ENCODE data around the gene CFHR2.
"Not testable (repeated sequence)": the region's sequence is repeated elsewhere in the genome, so short reads cannot be mapped to it uniquely, and the experiment has no call there.

CFHR2 gene

DNA sequence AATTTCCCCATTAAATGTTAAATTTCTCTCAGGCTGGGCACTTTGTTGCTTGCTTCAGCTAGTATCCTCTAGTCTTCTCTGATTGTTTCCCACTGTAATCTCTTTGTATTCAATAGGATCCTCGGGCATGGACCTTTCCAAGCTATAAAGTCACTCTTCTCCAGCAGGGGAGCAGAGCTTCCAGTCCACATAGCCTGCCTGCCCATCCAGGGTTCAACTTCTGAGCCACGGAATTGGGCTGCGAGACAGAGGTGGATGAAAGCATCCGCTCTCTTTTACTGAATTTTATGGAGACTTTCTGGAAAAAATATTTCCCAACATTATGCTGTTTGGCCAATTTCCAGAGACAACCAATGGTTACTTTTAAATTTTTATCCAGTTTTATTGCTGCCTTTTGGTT, 32.7 kb downstream of the CFHR2 start:
- TF ChIP-seq POLR2A (IDR thresholded peaks at IDR 0.05; ENCODE audit: low read length) (no peak), GATA1 (IDR thresholded peaks at IDR 0.05; ENCODE audit: low read depth, low read length) (no peak)
- no peak for DNase-seq

DNA sequence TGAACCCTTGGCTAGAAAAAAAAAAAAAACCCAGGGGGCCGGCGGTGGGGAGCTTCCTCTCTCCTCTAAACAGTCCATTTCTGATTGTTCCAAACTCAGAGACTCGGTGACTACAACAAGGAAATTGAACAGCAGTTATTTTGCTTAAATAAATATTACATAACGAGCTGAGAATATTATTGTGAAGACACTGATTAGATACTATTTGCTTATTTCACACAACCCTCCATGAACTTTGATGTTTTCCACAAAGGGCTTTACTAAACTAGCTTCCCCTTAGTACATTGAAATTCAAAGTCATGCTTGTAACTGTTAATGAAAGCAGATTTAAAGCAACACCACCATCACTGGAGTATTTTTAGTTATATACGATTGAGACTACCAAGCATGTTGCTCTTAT, 33.7 kb downstream of the CFHR2 start, which contains the start of gene CFHR5:
TSS of gene CFHR5 (plus strand) at position 279 of the 400 bp plus-strand sequence. CDS start at position 388, 109 bp downstream.
- TF ChIP-seq POLR2A (IDR thresholded peaks at IDR 0.05; ENCODE audit: low read length) (no peak), GATA1 (IDR thresholded peaks at IDR 0.05; ENCODE audit: low read depth, low read length) (no peak)
- DNase-seq = no peak

DNA sequence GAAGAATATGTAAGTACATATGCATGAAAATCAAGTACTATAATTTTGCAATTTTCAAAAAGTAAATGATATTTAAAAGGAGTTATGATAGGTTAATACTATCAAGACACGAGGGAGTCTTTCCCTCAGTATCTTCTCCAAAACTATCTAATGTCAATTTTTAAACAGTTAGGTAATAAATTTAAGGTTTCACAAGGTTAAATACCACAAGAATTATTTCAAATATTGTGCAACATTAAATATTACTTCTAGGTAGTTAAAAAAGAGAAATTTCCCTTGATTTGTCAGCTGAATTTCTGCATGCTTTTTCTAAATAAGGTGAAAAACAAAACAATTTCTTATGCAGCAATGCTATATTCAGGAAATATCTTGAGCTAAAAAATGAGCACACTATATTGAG, 37.3 kb downstream of the CFHR2 start:
- no peak for DNase-seq
- TF ChIP-seq POLR2A (IDR thresholded peaks at IDR 0.05; ENCODE audit: low read length) = no peak
- no peak for TF ChIP-seq GATA1 (IDR thresholded peaks at IDR 0.05; ENCODE audit: low read depth, low read length)

DNA sequence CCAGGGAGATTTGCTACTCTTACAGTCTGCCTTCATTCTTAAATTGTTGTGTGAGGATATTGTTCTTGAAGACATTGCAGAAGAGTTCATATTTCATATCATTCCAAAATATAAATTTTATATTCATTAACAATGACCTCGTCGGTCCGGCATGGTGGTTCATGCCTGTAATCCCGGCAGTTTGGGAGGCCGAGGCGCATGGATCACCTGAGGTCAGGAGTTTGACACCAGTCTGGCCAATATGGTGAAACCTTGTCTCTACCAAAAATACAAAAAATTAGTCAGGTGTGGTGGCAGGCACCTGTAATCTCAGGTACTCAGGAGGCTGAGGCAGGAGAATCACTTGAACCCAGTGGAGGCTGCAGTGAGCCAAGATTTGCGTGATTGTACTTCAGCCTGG, 38.7 kb downstream of the CFHR2 start:
- DNase-seq = not testable (repeated sequence)

DNA sequence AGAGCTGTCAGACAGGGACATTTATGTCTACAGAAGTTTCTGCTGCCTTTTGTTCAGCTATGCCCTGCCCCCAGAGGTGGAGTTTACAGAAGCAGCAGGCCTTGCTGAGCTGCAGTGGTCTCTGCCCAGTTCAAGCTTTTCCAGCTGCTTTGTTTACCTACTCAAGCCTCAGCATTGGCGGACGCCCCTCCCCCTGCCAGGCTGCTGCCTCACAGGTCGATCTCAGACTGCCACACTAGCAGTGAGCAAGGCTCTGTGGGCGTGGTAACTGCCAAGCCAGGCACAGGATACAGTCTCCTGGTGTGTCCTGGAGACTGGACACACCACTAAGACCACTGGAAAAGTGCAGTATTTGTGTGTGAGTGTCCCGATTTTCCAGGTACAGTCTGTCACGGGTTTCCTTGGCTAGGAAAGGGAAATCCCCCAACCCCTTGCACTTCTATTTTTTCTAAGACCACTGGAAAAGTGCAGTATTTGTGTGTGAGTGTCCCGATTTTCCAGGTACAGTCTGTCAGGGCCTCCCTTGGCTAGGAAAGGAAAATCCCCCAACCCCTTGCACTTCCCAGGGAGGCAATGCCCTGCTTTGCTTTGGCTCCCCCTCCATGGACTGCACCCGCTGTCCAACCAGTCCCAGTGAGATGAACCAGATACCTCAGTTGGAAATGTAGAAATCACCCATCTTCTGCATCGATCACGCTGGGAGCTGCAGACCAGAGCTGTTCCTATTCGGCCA, 48.5 kb downstream of the CFHR2 start:
- DNase-seq = not testable (repeated sequence)

DNA sequence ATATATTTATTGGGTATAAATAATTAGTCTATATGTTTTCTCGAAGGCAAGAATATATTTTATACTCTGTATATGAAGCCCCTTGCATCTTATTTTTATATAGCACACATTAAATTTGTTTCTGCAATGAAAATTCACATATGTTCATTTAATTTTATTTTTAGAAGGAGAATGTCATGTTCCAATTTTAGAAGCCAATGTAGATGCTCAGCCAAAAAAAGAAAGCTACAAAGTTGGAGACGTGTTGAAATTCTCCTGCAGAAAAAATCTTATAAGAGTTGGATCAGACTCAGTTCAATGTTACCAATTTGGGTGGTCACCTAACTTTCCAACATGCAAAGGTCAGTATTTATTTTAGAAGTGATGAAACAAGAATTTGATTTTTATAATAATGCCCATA, 50.4 kb downstream of the CFHR2 start:
- no peak for TF ChIP-seq GATA1 (IDR thresholded peaks at IDR 0.05; ENCODE audit: low read depth, low read length)
- TF ChIP-seq POLR2A (IDR thresholded peaks at IDR 0.05; ENCODE audit: low read length) = no peak
- DNase-seq = no peak

DNA sequence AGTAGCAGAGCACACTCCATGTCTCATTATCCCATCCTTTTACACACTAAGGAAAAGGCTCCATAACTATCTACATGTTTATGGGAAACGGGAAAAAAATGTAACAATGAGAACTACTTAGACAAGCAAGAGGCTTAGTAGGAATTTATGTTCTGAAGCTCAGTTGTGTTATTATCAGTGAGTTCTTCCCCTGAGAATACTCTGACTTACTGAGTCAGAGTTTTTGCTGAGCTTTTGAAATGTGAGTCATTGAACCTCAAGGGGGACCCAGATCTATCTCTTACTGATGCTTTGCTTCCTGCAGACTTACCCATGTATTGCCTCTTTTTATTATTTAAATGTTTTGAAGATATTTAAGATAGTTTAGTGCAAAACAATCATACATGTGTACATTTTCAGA, 53.9 kb downstream of the CFHR2 start:
- no peak for TF ChIP-seq GATA1 (IDR thresholded peaks at IDR 0.05; ENCODE audit: low read depth, low read length)
- TF ChIP-seq POLR2A (IDR thresholded peaks at IDR 0.05; ENCODE audit: low read length) = no peak

DNA sequence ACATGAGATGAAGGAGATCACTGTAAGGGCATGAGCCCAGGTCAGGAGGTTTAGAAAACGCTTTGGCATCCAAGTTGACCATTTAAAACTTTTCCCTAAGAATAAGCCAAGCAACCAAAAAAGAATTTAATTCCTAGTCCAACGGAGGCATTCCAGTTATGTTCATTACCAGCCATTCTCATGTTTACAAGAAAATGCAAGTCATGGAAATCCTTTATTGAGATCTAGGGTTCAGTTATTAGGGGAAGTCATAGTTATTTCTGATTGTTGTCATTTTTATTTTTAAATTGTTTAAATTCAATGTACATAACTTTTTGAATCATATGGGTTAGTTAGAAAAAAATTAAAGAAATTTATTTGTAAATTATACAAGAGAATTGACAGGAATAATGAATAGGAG, 58.3 kb downstream of the CFHR2 start:
- TF ChIP-seq GATA1 (IDR thresholded peaks at IDR 0.05; ENCODE audit: low read depth, low read length) (no peak), POLR2A (IDR thresholded peaks at IDR 0.05; ENCODE audit: low read length) (no peak)
- DNase-seq = no peak

More for the DNA sequence above, 53.9 kb downstream of the CFHR2 start:
- DNase-seq = no peak

DNA sequence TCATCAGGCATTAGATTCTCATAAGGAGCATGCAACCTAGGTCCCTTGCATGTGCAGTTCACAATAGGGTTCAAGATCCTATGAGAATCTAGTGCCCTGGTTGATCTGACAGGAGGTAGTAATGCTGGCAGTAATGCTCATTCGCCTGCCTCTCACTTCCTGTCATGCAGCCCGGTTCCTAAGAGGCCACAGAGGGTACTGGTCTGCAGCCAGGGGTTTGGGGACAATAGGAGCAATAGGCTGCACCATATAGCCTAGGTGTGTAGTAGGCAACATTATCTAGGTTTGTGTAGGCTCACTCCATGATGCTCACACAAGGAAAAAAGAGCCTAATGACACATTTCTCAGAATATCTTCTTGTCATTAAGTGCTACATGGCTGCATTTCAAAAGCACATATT, 59.6 kb downstream of the CFHR2 start:
- TF ChIP-seq POLR2A (IDR thresholded peaks at IDR 0.05; ENCODE audit: low read length) = no peak
- TF ChIP-seq GATA1 (IDR thresholded peaks at IDR 0.05; ENCODE audit: low read depth, low read length) = no peak
- no peak for DNase-seq

DNA sequence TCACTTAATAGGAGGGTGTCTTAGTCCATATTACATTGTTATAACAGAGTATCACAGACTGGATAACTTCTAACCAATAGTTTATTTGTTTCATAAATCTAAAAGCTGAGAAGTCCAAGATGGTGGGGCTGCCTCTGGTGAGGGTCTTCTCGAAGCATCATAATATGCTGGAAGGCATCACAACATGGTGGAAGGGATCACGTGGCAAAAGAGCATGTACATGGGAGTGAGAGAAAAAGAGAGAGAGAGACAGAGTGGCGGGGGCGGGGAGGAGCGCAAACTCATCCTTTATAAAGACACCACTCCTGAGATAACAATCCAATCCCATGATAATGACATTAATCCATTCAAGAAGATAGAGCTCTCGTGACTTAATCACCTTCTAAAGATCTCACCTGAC, 65.3 kb downstream of the CFHR2 start:
- no peak for DNase-seq
- TF ChIP-seq GATA1 (IDR thresholded peaks at IDR 0.05; ENCODE audit: low read depth, low read length) (no peak), POLR2A (IDR thresholded peaks at IDR 0.05; ENCODE audit: low read length) (no peak)

Measured in erythroblast (primary cell).